Activated CD8-positive, alpha-beta memory T cell treated with anti-CD3 and anti-CD28 coated beads for 4 hours (primary cell): ENCODE data around the gene GPR87.

Source experiments
- DNase-seq, 2 donors: peaks; one replicate each; pipeline ENCODE4 v3.0.0-alpha.2; 2020; ENCODE audit warnings: low read depth in 2 of 2

The GPR87 gene

DNA sequence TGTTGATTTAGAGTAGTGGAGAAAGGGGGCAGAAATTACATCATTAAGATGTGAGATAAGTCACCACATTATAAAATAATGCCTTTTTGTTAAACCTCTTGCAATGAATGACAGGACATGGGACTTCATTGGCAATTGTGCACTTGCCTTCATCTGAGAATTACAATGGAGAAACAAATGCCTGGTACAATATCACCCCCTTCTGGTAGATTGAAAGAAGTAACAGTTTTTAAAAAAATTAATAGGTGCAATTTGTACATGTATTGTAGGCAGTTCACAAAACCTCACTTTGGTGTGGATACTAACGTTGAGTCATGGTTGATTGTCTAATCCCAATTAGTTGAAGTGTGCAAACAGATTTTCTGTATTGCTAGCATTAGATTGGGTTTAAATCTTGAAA lies 33.7 kb downstream of the GPR87 start:
- DNase-seq: no peak

- no peak for DNase-seq
These were observed 34.8 kb downstream of the GPR87 start for GRCh38 chr3:151281671-151282324.

DNA sequence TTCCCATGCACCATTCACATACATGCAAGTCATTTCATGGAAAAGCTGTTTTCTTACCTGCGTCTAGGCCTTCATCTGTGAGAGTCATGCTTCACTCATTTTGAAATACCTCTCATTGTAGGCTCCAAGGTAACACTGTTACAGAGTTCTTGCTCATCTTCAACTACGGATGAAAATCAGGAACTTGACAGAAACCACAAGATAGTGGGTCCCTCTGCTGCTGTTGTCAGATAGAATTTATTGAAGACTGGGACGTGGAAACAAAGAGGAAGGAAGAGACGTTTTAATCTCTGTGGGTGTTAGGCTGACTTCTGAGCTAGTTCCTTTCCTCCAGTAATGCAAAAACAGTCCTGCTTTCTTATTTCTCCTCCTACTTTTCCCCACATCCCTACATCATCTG lies 38.4 kb downstream of the GPR87 start, which contains the start of gene P2RY14:
Gene P2RY14, minus strand, starts transcription at position 313 of the 400 bp plus-strand sequence. CDS start 64,226 bp downstream, outside the sequence.
- no peak for DNase-seq

DNA sequence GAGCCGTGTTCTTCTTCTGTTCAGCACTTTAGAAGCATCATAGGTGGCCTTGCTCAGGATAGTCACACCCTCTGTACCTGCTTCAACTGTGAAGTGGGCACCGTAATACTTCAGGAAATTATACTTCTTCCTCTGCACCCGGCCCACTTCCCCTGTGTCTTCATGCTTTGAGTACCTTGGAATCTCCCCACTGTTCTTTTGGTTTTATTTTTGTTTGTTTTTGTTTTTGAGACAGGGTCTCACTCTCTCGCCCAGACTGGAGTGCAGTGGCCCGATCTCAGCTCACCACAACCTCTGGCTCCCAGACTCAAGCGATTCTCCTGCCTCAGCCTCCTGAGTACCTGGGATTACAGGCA lies 40.0 kb downstream of the GPR87 start:
- DNase-seq: no peak

DNA sequence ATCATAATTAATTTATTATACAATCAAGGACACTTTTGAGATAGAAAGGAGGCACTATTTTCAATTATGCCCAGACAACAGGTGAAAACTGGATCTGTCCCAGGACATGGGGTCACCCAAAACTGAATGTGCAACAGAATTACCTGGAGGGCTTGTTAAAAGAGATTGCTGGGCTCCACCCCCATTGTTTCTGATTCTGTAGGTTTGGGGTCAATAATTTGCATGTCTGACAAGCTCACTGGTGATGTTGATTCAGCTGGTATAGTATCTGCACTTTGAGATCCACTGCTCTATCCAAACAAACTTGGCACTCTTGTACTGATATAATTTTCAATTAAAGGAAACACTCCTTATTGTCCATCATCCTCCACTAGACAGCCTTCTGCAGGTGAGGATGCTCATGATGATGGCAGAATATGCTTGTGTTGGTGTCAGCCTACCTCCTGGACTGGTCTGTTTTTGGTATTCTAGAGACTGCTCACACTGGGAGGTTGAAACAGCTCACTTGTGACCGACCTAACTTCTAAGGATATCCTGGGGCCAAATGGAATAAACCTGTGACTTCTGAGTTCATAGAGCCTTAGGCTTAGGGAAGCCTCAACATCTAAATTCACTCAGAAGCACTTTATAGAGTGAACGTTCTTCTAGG lies 40.5 kb downstream of the GPR87 start:
- no peak for DNase-seq

- DNase-seq: no peak
These were observed 41.5 kb downstream of the GPR87 start for GRCh38 chr3:151275091-151275490.

DNA sequence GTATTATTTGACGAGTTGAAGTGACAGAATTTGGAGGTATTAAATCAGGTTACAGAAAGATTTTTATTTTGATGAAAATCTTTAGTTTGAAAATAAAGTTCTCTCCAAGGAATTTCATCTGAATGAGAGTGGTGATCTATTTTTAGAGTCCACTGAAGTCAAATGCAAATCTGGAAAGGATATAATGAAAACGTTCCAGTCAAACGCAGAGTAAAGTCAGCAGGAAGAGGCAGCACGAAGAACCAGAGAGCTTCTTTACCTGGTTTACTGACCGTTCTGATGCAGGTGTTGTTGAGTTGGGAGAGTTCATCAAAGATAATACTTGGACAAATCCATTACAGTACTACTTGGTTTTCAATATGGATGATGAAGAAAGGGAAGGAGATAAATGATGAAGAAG lies 47.0 kb downstream of the GPR87 start:
- no peak for DNase-seq

DNA sequence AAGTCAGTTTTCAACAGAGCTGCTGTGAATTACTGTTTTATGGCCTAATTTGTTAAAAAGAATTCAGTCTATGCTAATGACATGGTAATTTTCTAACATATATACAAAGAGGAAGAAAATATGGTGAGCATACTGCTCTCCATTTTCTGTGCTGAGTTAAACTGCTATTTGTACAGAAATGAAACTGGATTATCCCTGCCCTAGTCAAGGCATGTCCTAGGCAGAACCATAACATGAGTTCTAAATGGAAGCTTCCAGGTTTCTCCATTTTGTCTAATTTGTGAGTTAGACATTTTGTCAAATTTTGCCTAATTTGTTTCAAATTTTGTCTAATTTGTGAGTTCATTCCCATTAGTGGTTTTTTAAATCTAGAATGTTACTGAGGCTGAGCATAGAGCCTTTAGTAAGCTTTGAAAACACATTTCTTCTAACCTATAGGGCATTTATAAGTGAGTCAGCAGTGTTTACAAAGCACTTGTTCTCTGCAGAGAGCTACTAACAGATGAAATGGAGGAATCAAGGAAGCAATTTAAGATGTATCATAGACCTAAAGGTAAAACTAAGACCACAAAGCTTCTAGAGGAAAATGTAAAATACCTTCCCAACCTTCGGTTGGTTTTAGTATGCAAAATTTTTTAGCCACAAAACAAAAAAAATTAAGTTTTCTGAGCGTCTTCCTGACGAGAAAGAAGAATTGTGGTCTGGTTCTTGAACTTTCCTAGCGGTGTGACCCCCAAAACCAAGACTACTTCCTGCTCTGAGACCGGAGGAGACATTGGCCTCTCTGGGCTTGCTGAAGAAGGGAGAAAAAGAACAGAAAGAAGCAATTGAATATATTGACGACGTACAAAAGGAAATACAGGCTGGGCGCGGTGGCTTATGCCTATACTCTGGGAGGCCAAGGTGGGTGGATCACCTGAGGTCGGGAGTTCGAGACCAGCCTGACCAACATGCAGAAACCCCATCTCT lies 48.1 kb downstream of the GPR87 start:
- DNase-seq: no peak

GRCh38 chr3:151267066-151267465 lies 49.6 kb downstream of the GPR87 start:
- no peak for DNase-seq

DNA sequence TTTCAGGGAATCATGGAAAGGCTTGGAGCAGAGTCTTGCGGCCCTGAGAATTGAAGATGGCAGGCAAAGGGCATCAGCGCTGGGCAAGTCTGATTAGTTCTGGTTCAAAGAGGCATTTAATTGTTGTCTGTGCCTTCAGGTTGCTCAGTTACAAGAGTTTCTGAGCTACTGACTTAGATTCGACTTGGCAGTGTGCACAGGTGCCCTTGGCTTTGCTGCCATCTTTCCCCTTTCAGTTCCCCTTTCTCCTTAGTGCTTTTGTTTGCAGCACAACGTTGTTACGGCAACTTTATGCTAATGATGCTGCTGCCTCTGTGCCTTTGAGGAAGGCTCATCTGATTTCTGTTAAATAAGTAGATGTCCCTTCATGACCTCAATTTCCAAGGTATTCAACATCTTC lies 50.8 kb downstream of the GPR87 start:
- no peak for DNase-seq

GRCh38 chr3:151265166-151265565 lies 51.5 kb downstream of the GPR87 start:
- no peak for DNase-seq

DNA sequence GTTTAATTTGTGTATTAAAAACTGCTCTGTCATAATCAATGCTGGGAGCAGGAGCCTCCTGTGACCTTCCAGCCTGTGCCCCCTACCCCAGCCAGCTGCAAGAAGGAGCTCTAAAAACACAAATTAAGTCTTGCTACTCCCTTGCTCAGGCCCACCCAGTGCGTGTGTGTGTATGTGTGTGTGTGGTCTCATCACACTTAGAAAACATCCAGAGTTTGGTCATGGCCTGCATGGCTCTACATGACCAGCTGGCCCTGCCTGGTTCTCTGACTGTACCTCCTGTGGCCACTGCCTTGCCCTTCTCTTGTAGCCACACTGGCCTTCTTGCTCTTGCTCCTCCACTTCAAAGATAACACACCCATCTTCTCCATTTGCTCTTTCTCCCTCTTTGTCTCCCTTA lies 52.0 kb downstream of the GPR87 start:
- DNase-seq: no peak

DNA sequence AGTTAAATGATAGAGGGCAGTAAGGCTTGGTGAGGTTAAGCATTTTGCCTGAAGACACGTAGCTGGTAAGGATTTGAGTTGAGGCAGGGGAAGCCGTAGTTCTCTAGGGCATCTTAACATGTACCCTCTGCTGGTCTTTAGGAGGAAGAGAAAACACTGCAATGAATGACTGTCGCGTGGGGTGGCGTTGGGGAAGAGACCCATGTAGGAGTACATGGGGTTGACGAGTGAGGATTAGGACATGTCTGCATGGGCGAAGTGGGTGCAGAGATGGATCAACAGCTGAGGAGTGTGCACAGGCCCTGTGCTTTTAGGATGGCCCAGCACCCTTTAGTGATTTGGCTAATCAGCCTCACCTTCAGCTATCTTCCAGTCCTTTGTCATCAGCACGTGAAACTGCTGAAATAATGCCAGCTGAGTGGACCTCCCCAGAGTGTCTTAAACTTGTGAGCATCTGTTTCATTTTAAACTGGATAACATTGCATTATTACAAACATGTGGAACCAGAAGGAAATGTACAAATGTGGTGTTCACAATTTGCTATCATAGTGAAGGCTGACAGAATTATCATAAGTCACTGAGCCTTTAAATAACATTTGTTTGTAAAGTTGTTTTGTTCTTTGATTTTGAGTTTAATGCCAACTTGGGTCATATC lies 53.6 kb downstream of the GPR87 start:
- no peak for DNase-seq

DNA sequence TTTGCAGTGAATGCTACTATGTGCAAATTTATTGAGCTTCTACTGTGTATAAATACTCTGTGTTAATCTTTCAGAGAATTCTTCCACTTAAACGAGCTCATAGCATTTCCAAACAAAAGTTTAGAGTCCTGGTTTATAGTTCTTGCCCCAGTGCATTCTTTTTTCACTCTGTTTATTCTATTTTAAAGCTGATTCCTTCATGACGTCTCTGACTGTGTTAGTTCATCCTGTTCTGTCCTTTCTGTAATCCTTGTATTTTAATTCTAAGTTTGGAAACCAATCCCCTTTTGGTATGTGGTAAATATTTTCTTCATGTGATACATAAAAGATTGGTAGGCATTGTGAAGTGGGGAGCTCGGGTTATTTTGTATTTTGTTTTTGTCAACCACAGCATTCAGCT lies 57.0 kb downstream of the GPR87 start:
- DNase-seq: no peak

- DNase-seq: no peak
These were observed 59.9 kb downstream of the GPR87 start for GRCh38 chr3:151256749-151257148.

DNA sequence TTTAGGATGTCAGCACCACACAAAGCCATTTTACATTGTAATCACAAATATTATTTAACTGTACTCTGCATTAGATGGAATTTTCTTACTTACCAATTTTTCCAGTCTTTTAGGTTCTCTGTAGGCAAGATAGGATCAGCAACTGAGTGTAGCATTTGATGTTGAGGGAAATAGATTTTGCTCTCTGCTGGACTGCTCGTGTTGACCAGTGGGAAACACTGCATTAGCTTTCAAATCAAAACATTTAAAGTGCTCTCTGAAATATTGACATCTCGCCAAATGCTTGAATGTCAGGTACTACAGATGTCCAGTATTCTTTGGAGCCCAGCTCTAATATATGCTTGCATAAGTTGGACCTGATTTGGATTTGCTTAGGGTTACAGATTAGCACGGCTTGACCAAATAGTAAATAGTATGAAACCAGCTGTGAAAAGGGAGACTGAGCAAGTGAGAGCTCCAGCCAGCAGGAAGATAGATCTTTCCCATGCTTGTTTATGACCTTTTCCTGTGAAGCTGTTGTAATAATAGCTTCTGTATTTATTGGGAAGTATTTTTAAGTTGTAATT lies 67.8 kb downstream of the GPR87 start:
- no peak for DNase-seq
